Esophagus squamous epithelium (tissue), 4 donors: Measurements from ENCODE around the gene CLSTN2.

Experiments used
- CTCF ChIP-seq, 6 experiments: fragments of 450-650 bp in 4 of 6; fragments of 200-600 bp in 2 of 6; sonication (generic) in 2 of 6; IDR thresholded peaks; one replicate each; pipeline ENCODE4 v1.5.1; 2016 to 2019; ENCODE audit warnings: antibody characterized with exemption in 6 of 6, mild to moderate bottlenecking in 4 of 6, moderate library complexity in 4 of 6
- POLR2A ChIP-seq, 4 donors: fragments of 450-650 bp; IDR thresholded peaks; one replicate each; pipeline ENCODE4 v1.6.1; 2017; ENCODE audit warnings: antibody characterized with exemption in 4 of 4, mild to moderate bottlenecking in 4 of 4, moderate library complexity in 3 of 4

- TF ChIP-seq CTCF (IDR thresholded peaks at IDR 0.05), result no peak
- TF ChIP-seq POLR2A (IDR thresholded peaks at IDR 0.05), result no peak
These were observed 115.4 kb downstream of the CLSTN2 start for GRCh38 chr3:140050396-140050795.
